GM12878 (cell line): ENCODE measurements around the gene SLCO2A1.

Experiments
- GABPA ChIP-seq: IDR thresholded peaks from 2 replicates; pipeline ENCODE4 v1.6.1; 2014; ENCODE audit warnings: antibody characterized with exemption, low read depth, mild to moderate bottlenecking, inconsistent platforms
- SUPT20H ChIP-seq: IDR thresholded peaks from 2 replicates; pipeline ENCODE4 v1.6.1; 2011; ENCODE audit warnings: low read depth, mild to moderate bottlenecking, low read length, moderate library complexity, borderline replicate concordance; ENCODE audit not compliant: control insufficient read depth
- YY1 ChIP-seq: IDR thresholded peaks from 2 replicates; pipeline ENCODE4 v1.6.1; 2011; ENCODE audit warnings: low read depth, mild to moderate bottlenecking, low read length
- TF ChIP-seq, protein P1 (sequence below), 3 experiments: IDR thresholded peaks in 2 of 3; conservative IDR thresholded peaks in 1 of 3; 2 replicates each; pipeline ENCODE4 v1.5.1; 2011; ENCODE audit warnings: low read depth in 3 of 3, low read length in 3 of 3, mild to moderate bottlenecking in 3 of 3, control low read depth in 2 of 3, moderate library complexity in 2 of 3, inconsistent platforms in 1 of 3, mixed read lengths in 1 of 3; ENCODE audit not compliant: control insufficient read depth in 2 of 3, insufficient read depth in 1 of 3; ENCODE audit errors: extremely low read depth in 1 of 3

DNA sequence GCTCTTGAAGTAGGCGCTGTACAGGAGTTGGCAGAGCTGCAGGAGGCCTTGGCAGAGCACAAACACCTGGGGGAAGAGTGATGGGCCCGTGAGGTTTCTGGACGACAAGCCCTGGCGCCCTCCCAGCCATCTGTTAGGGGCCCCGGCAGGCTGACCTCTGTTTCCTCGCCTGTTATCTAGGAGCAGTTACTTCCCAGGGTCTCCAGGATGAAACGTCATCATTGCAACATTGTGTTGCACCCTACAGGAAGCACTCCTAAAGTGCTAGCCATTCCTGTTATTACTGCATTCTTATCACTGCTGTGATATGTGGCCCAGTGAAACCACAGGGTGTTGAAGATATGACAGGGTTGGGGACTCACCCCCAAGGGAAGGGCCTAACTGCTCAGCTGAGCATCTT, 50.2 kb downstream of the SLCO2A1 start:
- TF ChIP-seq YY1 (no peak), SUPT20H (no peak), GABPA (no peak)
- TF ChIP-seq, protein P1, sequence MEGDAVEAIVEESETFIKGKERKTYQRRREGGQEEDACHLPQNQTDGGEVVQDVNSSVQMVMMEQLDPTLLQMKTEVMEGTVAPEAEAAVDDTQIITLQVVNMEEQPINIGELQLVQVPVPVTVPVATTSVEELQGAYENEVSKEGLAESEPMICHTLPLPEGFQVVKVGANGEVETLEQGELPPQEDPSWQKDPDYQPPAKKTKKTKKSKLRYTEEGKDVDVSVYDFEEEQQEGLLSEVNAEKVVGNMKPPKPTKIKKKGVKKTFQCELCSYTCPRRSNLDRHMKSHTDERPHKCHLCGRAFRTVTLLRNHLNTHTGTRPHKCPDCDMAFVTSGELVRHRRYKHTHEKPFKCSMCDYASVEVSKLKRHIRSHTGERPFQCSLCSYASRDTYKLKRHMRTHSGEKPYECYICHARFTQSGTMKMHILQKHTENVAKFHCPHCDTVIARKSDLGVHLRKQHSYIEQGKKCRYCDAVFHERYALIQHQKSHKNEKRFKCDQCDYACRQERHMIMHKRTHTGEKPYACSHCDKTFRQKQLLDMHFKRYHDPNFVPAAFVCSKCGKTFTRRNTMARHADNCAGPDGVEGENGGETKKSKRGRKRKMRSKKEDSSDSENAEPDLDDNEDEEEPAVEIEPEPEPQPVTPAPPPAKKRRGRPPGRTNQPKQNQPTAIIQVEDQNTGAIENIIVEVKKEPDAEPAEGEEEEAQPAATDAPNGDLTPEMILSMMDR (IDR thresholded peaks at IDR 0.05 in 2 of 3, conservative IDR thresholded peaks at IDR 0.05 in 1 of 3; ENCODE audit: control insufficient read depth in 2 of 3, extremely low read depth in 1 of 3, insufficient read depth in 1 of 3, low read depth in 3 of 3, low read length in 3 of 3): no peak
